ENCODE measurements around the gene AUH.
A peak's percentile ranks its signal among the peaks of the same experiment; 100 is the strongest.
"Not testable (repeated sequence)": the region's sequence is repeated elsewhere in the genome, so short reads cannot be mapped to it uniquely, and the experiment has no call there.

Gene AUH

GRCh38 chr9:91361291-91362050 is at the start of gene AUH:
Gene AUH, minus strand, starts transcription at chr9:91361918. Its CDS starts 29 bp downstream, at chr9:91361889.
- peak; percentile 75 for FAIRE-seq
- peak; percentile 87 for DNase-seq (ENCODE audit: extremely low spot score, insufficient read length, low read depth)

GRCh38 chr9:91411096-91411771 is 49.5 kb upstream of the AUH start:
- DNase-seq (ENCODE audit: extremely low spot score, insufficient read length, low read depth) (no peak), FAIRE-seq (no peak)

GRCh38 chr9:91410161-91410560 is 48.4 kb upstream of the AUH start:
- FAIRE-seq: no peak
- no peak for DNase-seq (ENCODE audit: extremely low spot score, insufficient read length, low read depth)

- DNase-seq (ENCODE audit: extremely low spot score, insufficient read length, low read depth): no peak
- no peak for FAIRE-seq
Measured at GRCh38 chr9:91408475-91408874, 46.8 kb upstream of the AUH start.

GRCh38 chr9:91407580-91408318 is 46.0 kb upstream of the AUH start:
- FAIRE-seq: no peak

GRCh38 chr9:91405343-91406077 is 43.8 kb upstream of the AUH start:
- DNase-seq (ENCODE audit: extremely low spot score, insufficient read length, low read depth) (no peak), FAIRE-seq (no peak)

More at GRCh38 chr9:91407580-91408318, 46.0 kb upstream of the AUH start:
- no peak for DNase-seq (ENCODE audit: extremely low spot score, insufficient read length, low read depth)

GRCh38 chr9:91403665-91404543 is 42.2 kb upstream of the AUH start:
- no peak for DNase-seq (ENCODE audit: extremely low spot score, insufficient read length, low read depth)

GRCh38 chr9:91398926-91399325 is 37.2 kb upstream of the AUH start:
- DNase-seq (ENCODE audit: extremely low spot score, insufficient read length, low read depth): no peak
- no peak for FAIRE-seq

More at GRCh38 chr9:91403665-91404543, 42.2 kb upstream of the AUH start:
- FAIRE-seq: no peak

- FAIRE-seq: peak; percentile 81
Measured at GRCh38 chr9:91395553-91396471, 34.1 kb upstream of the AUH start.

GRCh38 chr9:91395106-91395552 is 33.4 kb upstream of the AUH start:
- no peak for FAIRE-seq
- DNase-seq (ENCODE audit: extremely low spot score, insufficient read length, low read depth): no peak

More at GRCh38 chr9:91395553-91396471, 34.1 kb upstream of the AUH start:
- DNase-seq (ENCODE audit: extremely low spot score, insufficient read length, low read depth): peak; percentile 33

GRCh38 chr9:91393826-91394225 is 32.1 kb upstream of the AUH start:
- no peak for FAIRE-seq
- no peak for DNase-seq (ENCODE audit: extremely low spot score, insufficient read length, low read depth)

- FAIRE-seq (no peak), DNase-seq (ENCODE audit: extremely low spot score, insufficient read length, low read depth) (no peak)
Measured at GRCh38 chr9:91392435-91392834, 30.7 kb upstream of the AUH start.

GRCh38 chr9:91391818-91392217 is 30.1 kb upstream of the AUH start:
- FAIRE-seq: no peak
- no peak for DNase-seq (ENCODE audit: extremely low spot score, insufficient read length, low read depth)

GRCh38 chr9:91391412-91391811 is 29.7 kb upstream of the AUH start:
- no peak for DNase-seq (ENCODE audit: extremely low spot score, insufficient read length, low read depth)
- no peak for FAIRE-seq

- not testable (repeated sequence) for DNase-seq (ENCODE audit: extremely low spot score, insufficient read length, low read depth); FAIRE-seq
Measured at GRCh38 chr9:91389686-91390085, 28.0 kb upstream of the AUH start.

GRCh38 chr9:91386765-91387164 is 25.0 kb upstream of the AUH start:
- DNase-seq (ENCODE audit: extremely low spot score, insufficient read length, low read depth) (no peak), FAIRE-seq (no peak)

- no peak for FAIRE-seq
- no peak for DNase-seq (ENCODE audit: extremely low spot score, insufficient read length, low read depth)
Measured at GRCh38 chr9:91384954-91385353, 23.2 kb upstream of the AUH start.

- FAIRE-seq: no peak
- no peak for DNase-seq (ENCODE audit: extremely low spot score, insufficient read length, low read depth)
Measured at GRCh38 chr9:91383577-91383976, 21.9 kb upstream of the AUH start.

All from GM18507 (cell line).